ENCODE measurements around the gene RASGRP1.

Gene RASGRP1

DNA sequence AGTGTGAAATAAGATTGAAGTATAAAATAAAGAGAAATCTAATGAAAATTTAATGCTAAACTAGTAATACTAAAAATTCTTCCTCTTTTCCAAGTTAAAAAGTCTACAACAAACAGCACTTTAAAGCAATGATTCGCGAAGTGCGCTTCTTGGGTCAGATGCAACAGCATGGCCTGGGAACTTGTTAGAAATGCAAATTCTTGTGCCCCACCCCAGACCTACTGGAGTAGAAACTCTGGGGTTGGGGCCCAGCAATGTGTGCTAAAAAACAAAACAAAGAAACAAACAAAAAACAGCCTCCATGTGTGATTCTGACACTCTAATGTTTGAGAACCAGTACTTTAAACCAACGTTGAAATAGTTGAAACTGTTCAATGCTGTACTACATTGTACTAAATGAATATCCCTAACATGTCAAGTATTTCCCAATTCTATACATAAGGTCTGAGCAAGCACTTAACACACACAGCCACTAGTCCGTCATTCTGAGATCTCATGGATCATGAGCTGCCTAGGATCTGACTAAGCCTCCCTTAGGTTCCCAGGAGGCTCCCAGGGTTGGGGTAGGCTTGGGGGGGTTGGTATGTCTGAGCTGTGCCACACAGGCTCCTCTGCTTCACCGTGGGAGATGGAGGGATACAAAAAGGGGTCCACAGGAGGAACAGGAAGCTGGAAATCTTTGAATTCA lies 6.1 kb downstream of the RASGRP1 start:
- TF ChIP-seq, protein P1, sequence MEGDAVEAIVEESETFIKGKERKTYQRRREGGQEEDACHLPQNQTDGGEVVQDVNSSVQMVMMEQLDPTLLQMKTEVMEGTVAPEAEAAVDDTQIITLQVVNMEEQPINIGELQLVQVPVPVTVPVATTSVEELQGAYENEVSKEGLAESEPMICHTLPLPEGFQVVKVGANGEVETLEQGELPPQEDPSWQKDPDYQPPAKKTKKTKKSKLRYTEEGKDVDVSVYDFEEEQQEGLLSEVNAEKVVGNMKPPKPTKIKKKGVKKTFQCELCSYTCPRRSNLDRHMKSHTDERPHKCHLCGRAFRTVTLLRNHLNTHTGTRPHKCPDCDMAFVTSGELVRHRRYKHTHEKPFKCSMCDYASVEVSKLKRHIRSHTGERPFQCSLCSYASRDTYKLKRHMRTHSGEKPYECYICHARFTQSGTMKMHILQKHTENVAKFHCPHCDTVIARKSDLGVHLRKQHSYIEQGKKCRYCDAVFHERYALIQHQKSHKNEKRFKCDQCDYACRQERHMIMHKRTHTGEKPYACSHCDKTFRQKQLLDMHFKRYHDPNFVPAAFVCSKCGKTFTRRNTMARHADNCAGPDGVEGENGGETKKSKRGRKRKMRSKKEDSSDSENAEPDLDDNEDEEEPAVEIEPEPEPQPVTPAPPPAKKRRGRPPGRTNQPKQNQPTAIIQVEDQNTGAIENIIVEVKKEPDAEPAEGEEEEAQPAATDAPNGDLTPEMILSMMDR (IDR thresholded peaks at IDR 0.05; ENCODE audit: borderline replicate concordance, insufficient read depth, low read depth, low read length): no peak
- no peak overlapping the region for H3K4me3 ChIP-seq (ENCODE audit: low read depth, low read length)

DNA sequence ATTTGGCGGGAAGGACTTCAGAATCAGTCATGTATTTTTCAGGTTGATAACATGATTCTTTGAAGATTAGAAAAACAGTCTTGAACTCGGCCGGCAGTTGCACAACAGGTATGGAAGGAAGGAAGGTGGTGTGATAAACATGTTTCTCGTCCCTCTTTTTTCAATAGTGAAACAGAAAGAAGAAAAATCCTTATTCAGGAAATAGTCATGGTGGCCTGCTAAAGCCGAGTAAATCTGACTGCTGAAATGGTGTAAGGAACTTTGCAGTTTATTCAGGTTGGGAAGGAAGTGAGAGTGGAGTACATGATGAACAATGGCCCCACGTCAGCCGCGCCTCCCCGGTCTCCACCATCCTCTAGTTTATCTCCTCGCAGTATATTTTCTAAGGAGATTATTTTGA lies 6.7 kb downstream of the RASGRP1 start:
- no peak overlapping the region for H3K4me3 ChIP-seq (ENCODE audit: low read depth, low read length)
- TF ChIP-seq, protein P1 (IDR thresholded peaks at IDR 0.05; ENCODE audit: borderline replicate concordance, insufficient read depth, low read depth, low read length): no peak

DNA sequence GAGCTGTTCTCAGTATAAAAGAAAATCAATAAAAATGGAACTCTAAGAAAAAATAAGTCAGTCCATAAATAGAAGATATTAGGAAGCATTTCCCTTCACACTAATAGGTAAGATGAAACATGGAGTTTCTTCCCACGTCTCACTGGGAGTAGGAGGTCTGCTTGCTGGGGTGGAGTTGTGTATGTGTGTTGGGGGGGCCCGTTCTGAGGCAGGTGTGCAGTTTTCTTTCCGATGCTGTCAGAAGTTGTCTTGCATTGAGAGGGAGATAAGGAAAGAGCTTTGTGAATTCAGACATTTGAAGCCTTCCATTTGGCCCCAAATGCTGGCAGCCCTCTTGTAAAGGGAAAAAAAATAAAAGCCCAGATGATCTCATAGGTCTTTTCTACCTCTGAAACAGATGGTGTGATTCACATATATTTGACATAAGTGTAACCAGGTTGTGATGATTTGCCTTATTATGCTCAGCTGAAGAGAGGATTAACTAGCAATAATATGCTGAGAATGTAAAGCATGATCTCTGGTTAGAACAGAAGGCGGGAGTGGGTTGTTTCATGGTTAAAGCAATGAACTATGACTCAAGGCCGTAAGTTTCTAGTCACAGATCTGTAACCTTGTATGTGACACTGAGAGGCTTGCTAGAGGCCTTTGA lies 8.8 kb downstream of the RASGRP1 start:
- H3K4me3 ChIP-seq (ENCODE audit: low read depth, low read length): no peak overlapping the region
- TF ChIP-seq, protein P1 (IDR thresholded peaks at IDR 0.05; ENCODE audit: borderline replicate concordance, insufficient read depth, low read depth, low read length): no peak

DNA sequence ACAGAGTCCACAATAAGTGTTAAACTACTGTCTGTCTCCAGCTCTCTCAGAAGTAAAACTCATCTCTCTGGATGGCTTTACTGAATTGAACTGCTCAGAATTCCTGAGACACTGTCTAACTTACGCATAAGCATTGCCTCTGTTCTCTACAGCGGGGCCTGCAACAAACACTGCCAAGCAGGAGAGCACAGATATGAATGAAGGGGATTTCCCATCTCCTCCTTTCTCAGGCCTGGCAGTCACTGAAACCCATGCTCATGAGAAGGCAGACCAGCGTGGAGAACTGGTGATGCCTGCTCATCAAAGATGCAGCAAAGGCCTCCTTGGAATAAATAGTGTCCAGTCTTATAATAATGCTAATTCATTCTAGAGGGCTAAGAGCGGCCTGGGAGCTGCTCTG lies 10.3 kb downstream of the RASGRP1 start:
- TF ChIP-seq, protein P1 (IDR thresholded peaks at IDR 0.05; ENCODE audit: borderline replicate concordance, insufficient read depth, low read depth, low read length): no peak
- no peak overlapping the region for H3K4me3 ChIP-seq (ENCODE audit: low read depth, low read length)

DNA sequence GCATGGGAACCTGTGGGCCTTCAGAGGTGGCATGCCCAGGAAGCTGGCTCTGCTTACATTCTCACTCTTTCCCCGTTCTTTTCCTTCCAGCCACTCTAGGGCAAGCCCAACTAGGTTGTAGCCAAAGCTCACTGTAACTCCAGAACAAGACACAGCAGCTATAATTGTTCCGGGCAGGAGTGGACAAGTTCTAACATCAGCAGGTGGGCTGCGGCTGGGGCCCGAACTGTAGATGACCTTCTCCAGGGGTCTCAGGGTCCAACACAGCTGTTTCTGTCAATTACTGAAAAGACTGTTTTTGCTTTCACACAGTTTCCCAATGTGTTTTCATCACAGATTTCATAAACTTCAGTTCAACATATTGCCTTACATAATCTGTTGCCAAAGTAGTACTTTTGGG lies 11.5 kb downstream of the RASGRP1 start:
- TF ChIP-seq, protein P1 (IDR thresholded peaks at IDR 0.05; ENCODE audit: borderline replicate concordance, insufficient read depth, low read depth, low read length): no peak
- no peak overlapping the region for H3K4me3 ChIP-seq (ENCODE audit: low read depth, low read length)

DNA sequence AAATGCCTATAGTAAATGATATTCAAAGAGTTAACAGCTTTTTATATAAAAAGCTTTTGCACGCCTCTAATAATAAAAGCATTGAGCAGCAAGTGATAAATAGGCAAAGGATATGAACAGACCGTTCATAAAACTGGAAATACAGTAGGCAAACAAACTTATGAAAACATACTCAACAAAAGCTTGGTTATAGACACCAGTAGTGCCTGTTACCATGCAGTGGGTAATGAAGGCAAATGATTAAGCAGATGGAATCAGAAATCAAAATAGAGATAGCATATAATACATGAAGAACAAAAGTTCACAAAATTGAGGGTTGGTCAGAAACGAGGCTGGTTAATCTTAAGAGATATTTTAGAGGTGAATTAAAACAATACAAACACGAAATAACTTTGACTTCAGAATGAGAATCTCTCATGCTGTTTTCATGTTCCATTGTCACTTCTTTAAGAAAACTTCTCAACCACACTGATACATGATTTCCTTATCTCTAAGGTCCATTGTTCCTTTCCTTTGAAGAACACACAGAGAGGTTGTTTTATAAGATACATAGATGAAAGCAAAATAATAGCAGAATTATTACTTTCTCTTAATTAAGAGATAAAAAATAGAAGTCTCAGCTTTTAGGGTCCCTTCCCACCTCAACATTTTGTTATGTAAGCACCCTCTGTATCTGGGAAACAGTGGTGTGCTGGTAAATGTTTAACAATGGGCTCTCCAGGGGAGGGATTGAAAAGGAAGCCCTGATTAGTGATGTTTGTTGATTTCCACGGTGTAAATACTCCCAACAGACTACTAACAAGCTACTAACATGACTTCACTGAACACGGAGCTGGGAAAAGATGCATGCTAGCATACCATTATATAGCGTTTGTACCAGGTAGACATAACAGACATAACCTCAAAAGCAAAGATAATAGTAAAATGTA lies 12.6 kb downstream of the RASGRP1 start:
- no peak overlapping the region for H3K4me3 ChIP-seq (ENCODE audit: low read depth, low read length)
- TF ChIP-seq, protein P1 (IDR thresholded peaks at IDR 0.05; ENCODE audit: borderline replicate concordance, insufficient read depth, low read depth, low read length): no peak
